GM19324 (cell line): ENCODE results near the gene AMBP.
"Not testable (repeated sequence)": the region's sequence is repeated elsewhere in the genome, so short reads cannot be mapped to it uniquely, and the experiment has no call there.

Experiments used
- ATAC-seq: cut with Tn5 transposase; IDR thresholded peaks from one replicate; pipeline ENCODE4 v1.9.1; 2021; ENCODE audit warnings: mild to moderate bottlenecking, moderate library complexity; ENCODE audit not compliant: unreplicated experiment, low FRiP score

AMBP gene

DNA sequence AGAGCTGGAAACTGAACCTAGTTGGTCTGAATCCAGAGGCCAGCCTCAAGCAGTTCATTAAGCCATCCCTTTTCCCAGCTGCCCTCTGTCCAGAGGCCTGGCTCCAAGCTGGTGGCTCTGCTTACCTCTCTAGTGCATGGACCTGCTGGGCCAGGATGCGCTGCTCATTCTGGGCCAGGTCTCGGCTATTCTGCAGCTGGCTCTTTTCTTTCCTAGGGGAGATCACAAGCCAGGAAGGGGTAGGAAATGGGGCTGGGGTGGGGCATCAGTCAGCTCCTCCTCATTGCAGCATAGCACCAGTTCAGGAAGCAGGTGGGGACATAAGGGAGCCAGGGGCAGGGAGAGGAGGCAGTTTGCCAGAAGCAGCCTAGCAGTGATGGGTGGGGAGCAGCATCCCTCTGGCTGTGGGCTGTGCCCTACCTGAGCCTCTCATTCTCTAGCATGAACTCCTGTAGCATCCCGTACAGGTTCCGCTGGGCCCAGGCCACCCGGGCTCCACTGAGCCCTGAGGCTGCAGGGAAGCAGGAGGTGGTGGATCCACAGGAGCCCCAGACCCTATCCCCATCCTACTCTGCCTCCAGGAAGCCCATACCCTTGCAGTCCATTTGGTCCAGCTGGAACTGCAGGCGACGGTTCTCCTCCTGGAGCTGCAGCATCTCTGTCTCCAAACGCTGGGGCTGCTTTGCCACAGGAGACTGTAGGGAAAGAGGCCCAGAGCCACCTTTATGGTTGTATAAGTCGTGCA is 15.8 kb upstream of the AMBP start:
- no peak for ATAC-seq

DNA sequence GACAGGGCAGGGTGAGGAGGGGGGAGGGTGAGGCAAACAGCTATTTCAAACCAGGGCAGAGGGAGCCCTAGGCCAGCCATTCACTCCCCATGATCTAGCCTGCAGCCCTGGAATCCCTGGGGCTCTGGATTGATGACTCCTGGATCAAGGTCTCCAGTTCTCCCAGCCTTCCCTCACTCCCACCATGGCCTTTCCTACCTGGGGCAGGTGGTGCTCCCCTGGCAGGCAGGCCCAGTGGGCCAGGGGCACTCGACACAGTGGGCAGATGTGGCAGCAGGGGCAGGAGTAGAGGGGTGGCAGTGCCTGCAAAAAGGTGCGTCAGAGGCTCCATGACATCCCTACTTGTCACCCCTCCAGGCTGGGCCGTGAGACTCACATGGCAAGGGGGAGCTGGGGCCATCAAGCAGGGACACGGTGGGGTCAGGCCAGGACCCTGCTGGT is 15.0 kb upstream of the AMBP start:
- ATAC-seq = no peak

DNA sequence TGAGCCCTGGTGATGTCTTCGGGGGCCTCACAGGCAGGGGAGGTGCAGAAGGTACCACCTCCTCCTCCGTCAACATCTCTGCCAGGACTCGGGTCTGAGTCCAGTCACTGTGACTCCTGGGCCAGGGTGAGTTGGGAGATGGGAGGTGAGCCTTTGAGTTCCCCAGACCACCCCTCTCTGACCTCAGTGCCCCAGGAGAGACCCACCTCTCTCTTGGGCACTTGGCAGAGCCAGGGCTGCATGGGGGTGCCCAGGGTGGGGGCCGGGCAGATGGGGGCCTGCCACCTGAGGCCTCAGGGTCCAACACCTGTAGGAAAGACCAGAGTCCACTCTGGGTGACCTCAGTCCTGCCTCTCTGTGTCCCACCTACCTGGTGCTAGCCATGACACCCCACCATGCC is 14.2 kb upstream of the AMBP start:
- ATAC-seq = no peak

DNA sequence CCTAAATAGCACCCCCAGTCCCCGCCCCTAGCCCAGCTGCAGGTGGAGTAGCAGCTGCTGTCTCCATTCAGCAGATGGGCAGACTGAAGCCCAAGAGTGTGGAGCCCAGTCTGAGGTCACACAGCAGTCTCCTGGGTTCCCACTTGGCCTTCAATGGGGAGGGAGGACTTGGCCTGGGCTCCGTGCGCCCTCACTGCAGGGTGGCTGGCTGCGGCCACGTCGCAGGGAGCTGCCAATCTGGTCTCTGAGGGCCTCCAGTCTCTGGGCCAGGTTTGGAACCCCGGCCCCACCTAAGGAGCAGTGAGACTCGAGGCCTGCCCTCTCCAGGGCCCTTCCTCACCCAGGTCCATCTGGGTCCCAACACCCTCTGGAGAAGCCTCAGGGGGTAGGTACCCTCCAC is 13.6 kb upstream of the AMBP start:
- no peak for ATAC-seq

DNA sequence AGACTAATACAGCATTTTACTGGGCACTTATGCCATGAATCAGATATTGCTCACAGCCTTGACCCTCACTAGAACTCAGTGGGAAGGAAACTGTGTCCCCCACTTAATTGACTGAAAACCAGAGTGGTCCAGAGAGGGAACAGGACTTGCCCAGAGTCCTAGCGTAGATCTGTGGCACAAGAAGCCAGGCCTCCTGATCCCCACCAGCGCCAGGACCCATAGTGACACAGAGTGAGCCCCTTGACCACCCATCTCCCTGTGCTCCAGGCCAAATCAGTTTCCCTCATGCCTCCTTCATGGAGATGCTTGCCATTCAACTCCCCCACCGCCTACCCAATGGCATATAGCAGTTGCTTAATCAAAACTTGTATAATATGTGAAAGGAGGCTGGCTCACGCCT is 12.7 kb upstream of the AMBP start:
- no peak for ATAC-seq

DNA sequence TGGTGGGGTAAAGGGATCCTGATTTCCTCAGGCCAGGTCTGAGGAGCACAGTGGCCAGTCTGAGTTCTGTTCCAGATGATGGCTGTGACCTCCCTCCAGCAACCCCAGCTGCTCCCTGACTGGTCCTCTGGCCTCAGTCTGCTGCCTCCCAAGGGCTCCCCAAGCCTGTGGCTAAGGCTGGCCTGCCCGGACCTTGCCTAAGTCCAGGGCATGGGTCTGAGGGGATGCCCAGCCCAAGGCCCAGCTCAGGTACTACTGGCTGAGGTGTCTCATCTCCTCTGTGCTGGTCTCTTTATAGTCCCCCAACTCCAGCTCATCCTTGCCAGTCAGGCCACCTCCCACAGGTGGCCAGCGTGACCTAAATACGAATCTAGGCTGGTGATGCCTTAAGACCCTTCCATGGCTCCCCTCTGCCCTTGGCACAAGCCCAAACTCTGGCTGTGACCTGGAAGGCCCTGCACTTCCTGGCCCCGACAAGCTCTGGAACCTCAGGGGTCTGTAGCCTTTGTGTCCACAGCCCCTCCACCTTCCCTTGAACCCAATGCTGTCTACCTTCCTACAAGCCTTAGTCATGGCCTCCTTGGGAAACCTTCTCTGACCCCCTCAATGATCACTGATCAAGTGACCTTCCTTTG is 11.2 kb upstream of the AMBP start:
- no peak for ATAC-seq

DNA sequence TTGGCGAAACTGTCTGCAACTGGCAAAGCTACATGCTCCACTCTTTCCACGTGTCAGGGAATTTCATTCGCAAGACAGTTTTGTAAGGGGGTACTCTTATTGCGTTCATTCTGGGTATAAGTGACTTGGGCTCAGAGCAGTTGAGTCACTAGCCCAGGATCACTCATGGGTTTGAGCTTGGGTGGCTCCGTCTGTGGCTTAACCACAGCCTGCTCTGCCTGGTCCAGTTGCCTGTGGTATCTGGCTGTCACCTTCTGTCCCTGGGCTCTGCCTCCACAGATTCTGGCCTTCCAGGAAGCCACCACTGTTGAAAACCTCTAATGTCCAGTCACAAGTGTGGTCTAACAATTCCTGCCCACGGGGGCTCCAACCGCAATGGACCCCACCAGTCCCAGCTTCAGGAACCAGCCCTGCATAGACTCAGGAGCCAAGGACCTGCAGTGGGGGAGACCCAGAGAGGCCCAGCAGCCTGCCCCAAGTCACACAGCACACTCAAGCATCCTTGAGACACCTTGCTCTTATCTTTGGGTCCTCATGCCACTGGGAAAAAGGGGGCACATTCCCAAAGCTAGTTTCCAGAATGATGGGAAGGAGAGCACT is 10.6 kb upstream of the AMBP start:
- no peak for ATAC-seq

DNA sequence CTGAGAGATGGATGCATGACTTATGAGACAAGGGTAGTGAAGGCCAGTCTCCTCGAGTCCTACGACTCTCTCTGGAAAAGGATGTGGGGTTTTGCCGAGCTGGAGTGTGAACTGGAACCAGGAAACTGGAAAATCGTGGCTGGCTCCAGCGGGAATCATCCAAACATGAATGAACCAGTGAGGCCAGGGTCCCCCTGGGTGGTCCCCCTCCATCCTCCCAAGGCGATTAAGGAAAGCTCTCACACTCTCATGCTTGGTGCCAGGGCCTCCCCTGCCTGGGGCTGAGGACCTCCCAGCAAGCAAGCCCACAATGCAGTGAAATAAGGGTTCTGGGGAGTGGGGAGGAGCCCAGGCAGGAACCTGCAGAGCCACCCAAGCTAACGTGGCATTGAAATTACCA is 9.6 kb upstream of the AMBP start:
- ATAC-seq = no peak

DNA sequence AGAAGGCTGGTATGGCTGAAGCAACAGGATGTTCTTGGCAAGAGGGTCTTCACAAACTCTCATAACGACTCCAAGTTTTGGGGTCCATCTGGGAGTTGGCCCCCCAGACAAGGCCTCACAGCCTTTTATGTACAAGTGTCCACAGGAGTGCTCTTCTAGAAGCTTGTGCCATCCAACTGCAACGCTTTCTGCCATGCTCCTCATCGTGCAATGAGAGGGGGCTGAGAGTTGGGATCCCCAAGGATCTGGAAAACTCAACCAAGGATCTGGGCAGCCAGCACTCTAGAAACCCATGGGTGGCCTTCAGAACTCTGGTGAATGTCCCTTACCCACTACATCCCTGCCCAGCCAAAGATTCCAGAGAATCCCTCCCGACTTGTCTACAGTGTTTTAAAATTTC is 8.5 kb upstream of the AMBP start:
- ATAC-seq = no peak

DNA sequence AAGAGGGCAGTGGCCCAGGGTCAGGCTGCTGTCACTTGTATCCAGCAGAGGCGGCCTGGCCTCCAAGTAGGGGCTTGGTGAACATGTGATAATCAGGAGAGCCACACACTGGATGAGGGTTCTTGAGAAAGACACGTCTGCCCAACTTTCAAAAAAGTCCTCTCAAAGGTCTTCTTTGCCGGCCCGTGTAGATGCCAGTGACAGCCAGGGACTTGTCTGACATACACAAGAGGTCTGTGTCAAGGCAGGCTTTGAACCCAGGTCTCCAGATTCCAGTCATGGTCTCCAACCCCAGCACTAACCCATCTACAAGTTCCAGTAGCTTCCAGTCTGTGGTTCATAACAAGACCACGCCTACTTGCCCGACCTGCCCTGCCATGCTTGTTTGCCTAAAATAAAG is 7.9 kb upstream of the AMBP start:
- ATAC-seq = no peak

DNA sequence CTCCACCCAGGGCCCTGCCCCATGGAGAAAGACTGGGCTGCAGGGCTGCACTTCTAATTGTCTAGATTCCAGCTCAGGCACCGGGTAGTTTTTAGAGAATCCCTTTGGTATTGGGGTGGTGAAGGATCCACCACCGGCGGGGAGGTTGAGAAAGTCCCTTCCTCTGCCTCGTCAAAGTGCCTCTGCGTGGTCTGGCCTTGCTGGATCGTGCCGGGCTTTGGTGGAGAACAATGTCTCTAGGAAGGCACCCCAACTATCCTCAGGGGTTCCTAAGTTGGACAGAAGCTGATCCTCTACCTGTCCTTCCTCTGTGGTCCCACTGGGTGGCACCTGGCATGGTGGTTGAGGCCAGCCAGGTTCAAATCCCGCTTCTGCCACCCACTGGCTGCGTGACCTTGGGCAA is 7.3 kb upstream of the AMBP start:
- no peak for ATAC-seq

DNA sequence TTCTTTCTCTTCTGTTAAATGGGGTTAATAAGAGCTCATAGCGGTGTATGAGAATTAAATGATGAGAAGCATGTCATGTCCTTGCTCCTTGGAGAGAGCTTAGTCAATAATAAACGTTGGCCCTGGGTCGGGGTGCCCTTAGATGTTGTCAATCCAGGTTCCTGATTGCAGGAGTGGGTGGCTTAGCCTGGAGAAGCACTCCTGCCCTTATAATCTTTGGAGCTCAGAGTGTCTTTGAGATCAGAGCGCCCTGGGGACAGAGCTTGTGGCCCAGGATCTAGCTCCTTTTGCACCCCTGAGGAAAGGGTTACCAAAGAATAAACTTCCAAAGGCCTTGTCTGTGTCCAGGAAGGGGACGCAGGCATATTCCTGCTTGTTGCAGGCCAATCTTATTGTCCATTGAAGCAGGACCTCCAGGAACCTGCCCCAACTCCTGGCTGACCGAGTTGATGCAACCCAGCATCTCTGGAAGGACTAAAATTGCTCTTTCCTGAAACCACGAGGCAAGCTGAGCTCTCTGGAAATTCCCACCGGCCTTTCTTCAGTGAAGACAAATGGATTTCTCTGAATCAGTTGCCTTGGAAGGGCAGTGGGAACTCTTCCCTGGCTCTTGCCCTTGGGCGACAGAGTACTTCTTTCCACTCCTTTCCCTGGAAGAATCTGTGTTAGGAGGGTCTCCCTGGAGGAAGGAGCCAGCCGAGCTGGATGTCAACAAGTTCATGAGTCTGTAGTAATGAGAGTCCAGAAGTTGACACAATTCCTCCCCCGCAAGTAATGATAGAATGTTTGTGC is 6.4 kb upstream of the AMBP start:
- ATAC-seq = no peak

DNA sequence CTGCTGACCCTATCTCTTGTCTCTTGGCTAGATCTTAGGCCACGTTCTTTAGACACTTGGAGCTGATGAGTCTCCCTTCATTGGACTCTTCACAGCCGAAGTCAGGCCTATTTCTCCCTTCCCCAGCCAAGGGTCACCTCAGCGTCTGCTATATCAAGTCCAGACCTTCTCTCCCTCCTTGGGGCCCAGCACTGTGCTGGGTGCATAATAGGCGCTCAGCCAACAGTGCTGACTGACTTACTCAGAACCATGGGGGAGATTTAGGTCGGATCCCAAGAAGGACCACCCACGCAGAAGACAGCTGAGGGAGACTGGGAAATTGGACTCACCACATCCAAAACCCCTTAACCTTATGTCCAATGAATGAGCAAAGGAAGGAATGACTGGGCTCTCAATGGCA is 5.6 kb upstream of the AMBP start:
- no peak for ATAC-seq

DNA sequence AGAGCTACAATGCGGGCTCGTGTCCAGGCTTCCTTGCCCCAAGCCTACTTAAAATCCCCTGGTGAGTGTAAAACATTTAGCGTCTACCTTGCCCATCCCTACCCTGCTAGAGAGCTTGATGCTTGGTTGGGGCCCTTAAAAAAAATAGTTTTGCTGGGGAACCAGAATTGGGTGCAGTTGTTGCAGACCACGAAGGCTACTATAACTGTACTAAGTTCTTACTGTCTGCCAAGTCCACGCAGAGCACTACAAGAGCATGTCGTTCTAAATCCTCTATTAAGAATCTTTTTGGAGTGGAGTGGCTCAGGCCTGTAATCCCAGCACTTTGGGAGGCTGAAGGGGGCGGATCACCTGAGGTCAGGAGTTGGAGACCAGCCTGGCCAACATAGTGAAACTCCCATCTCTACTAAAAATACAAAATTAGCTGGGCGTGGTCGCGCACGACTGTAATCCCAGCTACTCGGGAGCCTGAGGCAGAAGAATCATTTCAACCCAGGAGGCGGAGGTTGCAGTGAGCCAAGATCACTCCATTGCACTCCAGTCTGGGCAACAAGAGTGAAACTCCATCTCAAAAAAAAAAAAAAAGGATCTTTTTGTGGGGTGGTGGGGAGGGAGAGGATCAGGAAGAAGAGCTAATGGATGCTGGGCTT is 4.8 kb upstream of the AMBP start:
- ATAC-seq = not testable (repeated sequence)

DNA sequence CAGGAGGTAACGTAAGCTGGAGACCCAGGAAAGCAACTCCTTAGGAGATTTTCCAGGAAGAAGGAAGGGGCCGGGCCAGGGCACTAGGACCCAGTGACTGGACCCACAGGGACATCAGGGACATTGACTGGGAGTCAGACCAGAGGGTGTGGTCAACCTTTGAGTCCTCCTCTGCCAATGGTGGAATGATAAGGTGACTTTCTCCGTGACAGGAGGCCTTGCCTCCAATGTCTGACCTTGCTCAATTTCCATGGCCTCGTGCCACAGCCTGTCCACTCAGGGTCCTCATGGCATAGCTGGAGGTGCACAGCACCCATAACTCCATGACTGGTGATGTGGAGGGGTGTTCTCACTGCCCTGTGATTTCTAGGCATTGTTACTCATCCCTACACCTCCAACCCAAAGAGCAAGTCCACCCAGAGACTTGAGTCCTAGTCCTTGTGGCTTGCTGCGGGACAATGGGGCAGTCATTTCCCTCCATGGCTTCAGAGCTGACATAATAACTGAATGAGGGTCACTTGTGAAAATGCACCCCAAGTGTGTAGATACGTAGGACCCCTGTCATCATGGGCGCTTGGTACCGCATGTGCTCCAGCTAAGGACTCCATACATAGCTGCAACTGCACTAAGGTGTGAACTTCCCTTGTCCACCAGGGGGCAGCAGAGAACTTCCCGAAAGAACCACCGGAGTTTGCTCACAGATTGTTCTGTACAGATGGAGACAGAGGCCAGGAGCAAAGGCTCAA is 4.1 kb upstream of the AMBP start:
- ATAC-seq = peak; percentile 67

DNA sequence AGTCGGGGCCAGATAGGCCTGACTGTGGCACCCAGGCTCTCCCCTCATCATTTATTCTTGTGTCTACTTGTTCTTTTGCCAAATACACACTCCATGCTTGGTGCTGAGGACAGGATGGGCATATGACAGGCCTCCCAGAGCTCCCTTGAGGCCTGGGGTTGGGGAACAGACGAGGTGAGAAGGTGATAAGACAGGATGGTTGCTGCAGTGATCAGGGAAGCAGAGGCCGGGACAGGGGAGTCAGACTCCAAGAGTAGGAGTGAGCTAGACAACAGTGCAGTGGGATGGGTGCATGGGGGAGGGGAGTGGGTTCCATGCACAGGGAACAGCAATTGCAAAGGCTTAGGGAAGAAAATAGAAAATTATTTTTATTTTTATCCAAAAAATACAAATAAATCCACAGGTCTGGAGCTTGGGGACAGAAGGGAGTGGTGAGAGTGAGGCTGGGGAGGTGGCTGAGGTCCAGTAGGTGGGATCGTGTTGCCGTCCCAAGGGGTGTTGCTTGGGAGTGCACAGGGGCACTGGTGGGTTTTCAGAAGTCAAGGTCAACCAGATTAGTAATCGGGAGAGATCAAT is 3.4 kb upstream of the AMBP start:
- no peak for ATAC-seq

DNA sequence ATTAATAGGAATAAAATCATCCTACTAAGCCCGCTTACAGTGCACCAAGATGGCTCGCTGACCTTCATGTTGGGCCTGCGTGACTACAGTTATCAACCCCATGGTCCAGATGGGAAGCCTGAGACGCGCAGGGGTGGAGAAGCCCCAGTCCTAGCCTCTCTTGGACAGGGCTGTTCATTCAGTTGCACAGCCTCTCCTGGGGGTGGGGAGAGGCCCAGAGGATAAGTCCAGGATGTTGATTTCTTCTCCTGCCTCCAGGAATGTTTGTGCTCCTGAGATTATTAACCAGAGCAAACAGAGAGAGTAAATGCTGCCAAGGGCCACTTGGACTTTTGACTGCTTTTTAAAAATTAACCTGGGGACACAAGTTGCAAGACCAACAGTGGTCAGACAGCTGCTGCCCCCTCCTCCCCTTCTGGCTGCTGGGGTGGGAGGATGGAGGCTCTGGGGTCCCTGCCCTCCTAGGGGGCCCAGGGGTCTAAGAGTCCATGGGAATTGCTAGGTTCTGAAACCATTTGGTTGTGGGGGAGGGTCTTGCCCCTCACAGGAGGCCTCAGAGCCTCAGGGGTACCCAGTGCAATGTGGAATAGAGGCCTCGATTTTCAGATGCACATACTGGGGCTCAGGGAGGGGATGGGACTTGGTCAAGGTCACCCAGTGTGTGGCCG is 2.8 kb upstream of the AMBP start:
- no peak for ATAC-seq

DNA sequence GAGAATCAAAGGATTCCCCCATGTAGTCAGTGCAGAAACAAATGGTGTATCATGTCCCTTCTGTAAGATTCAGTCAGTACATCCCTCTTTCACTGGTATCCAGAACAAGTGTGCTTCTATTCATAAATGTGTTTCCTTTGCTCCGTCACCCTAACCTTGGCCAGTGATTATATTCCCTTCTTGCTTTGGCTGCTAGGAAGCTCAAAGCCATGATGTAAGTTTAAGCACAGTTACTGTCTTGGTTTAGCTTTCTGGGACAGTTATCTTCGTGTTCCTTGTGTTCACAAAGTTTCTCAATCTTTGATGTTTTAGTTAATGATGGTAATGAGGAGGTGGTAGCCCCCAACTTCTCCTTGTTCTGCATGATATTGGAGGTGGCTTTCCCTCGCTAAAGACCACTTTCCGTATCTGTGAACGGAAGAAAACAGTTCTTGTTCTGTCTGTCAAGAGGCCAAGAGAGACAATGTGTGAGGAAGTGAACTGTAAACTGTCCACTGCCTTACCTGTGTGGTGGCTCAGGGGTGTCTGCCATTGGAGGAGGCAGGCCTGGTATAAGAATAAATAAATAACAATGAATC is 2.2 kb upstream of the AMBP start:
- ATAC-seq = no peak

DNA sequence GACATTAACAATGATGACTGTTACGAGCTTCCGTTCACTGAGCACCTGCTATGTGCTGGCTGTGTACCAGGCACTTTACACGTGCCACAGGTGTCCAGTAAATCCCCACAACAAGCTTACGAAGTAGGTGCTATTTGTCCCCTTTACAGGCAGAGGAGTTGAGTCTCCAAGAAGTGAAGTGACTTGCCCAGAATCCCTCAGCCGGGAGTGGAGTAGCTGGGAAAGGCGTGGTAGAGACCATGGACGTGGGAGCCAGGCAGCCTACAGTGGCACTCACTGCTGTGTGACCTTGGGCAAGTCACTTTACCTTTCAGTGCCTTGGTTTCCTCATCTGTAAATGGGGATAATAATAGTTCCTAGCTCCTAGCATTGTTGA is 669 bp upstream of the AMBP start:
- no peak for ATAC-seq
